H1 (cell line): ENCODE results near the gene KLF16. TPM values are rescaled to one million over a fixed set of nuclear protein-coding genes. Genes with fewer than 3 reads are reported as not detected.

Source experiments
- BCL11A ChIP-seq, 2 experiments: IDR thresholded peaks; one replicate each; pipeline ENCODE4 v1.6.1; 2011; ENCODE audit warnings: low read depth in 2 of 2, low read length in 2 of 2, mild to moderate bottlenecking in 2 of 2
- CHD7 ChIP-seq: fragments of 300-600 bp; sonication (generic); IDR thresholded peaks from 2 replicates; pipeline ENCODE4 v1.7.1; 2012; ENCODE audit warnings: low read length, moderate library complexity, mild to moderate bottlenecking, inconsistent platforms; ENCODE audit not compliant: insufficient replicate concordance
- RFX5 ChIP-seq: IDR thresholded peaks from 2 replicates; pipeline ENCODE4 v1.6.1; 2011; ENCODE audit warnings: low read depth, low read length, improper control_type of control experiment, borderline replicate concordance
- RNF2 ChIP-seq: fragments of 200-900, 300-1000 bp; sonication (generic); IDR thresholded peaks from 2 replicates; pipeline ENCODE4 v1.7.1; 2016; ENCODE audit warnings: borderline replicate concordance, low read depth, mild to moderate bottlenecking, antibody characterized with exemption, low read length; ENCODE audit not compliant: poor library complexity, severe bottlenecking; ENCODE audit errors: missing control alignments
- SP1 ChIP-seq: IDR thresholded peaks from 2 replicates; pipeline ENCODE4 v1.6.1; 2011; ENCODE audit warnings: low read depth, low read length
- TAF7 ChIP-seq: optimal IDR thresholded peaks from 2 replicates; pipeline ENCODE3; 2011; ENCODE audit warnings: low read depth, mild to moderate bottlenecking, inconsistent platforms, low read length, moderate library complexity, borderline replicate concordance
- polyA plus RNA-seq, 7 experiments: library from polyadenylated mRNA; depleted of rRNA in 3 of 7; stranded (reverse) in 5 of 7; unstranded in 2 of 7; fragments of >200 nt in 5 of 7; fragments of 200-250 nt in 2 of 7; gene quantifications; 1 replicate in 5 of 7; 2 replicates in 1 of 7; 4 replicates in 1 of 7; pipeline versions ENCODE4 v1.2.1 to v1.2.3, GENCODE V29; 2011 to 2013; ENCODE audit warnings: missing spikeins in 2 of 7, mixed read lengths in 2 of 7
- total RNA-seq: library from RNA; stranded (reverse); fragmentation: NEBNext Ultra II Directional; extraction: Animal tissue kit (Norgen Biotek cat#: 25700); gene quantifications from 2 replicates; pipeline ENCODE4 v1.2.1, GENCODE V29; 2021

Gene KLF16
- total and polyA plus RNA-seq, 2 of the 8 experiments (the other 6 are each of a cell fraction or from before 2014, with no cell fraction given): 14.3 to 45.9 TPM

GRCh38 chr19:1901940-1902404, 38.6 kb upstream of the KLF16 start (continued):
- TF ChIP-seq CHD7 (no peak), SP1 (no peak), RFX5 (no peak), TAF7 (no peak), BCL11A (IDR thresholded peaks at IDR 0.05; ENCODE audit: low read depth in 2 of 2, low read length in 2 of 2) (no peak), RNF2 (no peak)
- TF ChIP-seq, all 59 proteins: peak for 0
